ENCODE data around the gene PDGFC. TPM values are rescaled to one million over a fixed set of nuclear protein-coding genes. Genes with fewer than 3 reads are reported as not detected.

PDGFC gene
- polyA plus RNA-seq, 1 donor (not counting 4 experiments of a cell fraction or from before 2014, with no cell fraction given) = 29.7 TPM

DNA sequence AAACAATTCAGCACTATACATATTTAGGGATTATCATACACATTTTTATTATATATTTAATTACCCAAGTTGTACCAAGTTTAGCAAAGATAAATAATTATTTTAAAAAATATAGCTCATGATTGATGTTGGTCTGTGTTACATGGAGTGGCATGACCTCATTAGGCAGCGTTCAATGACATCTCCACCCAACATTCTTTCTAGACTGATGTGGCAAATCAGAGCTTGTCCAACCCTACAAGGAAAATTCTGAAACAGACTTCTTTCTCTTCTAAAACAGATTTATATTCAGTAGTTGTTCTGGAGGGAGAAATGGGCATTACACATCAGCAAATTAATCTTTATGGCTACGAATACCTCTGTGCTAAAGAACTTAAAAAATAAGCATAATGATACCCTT lies 189.7 kb downstream of the PDGFC start:
- Histone ChIP-seq H3K27me3 (ENCODE audit: control insufficient read depth, extremely low read depth, insufficient read depth, low read length) (no peaks in the 10 kb centered on the region), H3K27ac (ENCODE audit: control insufficient read depth, insufficient read depth, low read length) (peak overlapping the region; percentile 92), H3K9me3 (ENCODE audit: control insufficient read depth, low read depth, low read length) (no peaks in the 10 kb centered on the region), H4K20me1 (ENCODE audit: control insufficient read depth, extremely low read depth, insufficient read depth, low read length) (no peaks in the 10 kb centered on the region), H2AFZ (ENCODE audit: control insufficient read depth, low read length) (no peak overlapping the region), H3K4me1 (ENCODE audit: control insufficient read depth, extremely low read depth, insufficient read depth, low read length) (peaks cover 66% of the 10 kb centered on the region), H3K9ac (ENCODE audit: control insufficient read depth, extremely low read depth, insufficient read depth, low read length) (peak overlapping the region; percentile 68), H3K79me2 (ENCODE audit: control insufficient read depth, insufficient read depth, low read length) (peaks cover 21% of the 10 kb centered on the region), H3K36me3 (ENCODE audit: control insufficient read depth in 2 of 2, extremely low read depth in 1 of 2, insufficient read depth in 2 of 2, low read length in 2 of 2) (peaks cover 0 to 3% of the 10 kb centered on the region in 2 experiments), H3K4me2 (ENCODE audit: control insufficient read depth, extremely low read depth, insufficient read depth, low read depth, low read length) (peak overlapping the region; percentile 81), H3K4me3 (ENCODE audit: control insufficient read depth in 2 of 3, extremely low read depth in 1 of 3, insufficient read depth in 2 of 3, low read depth in 1 of 3, low read length in 3 of 3) (peak overlapping the region in 2 of 3 experiments; percentile 44 to 59), H3K9me1 (ENCODE audit: control insufficient read depth, extremely low read depth, insufficient read depth, low read length) (no peaks in the 10 kb centered on the region)
- dilution Hi-C loops (cut with MboI; ENCODE audit: extremely low pct_ligation_motif_present, low sequenced_read_pairs) = no loop called here
- no peak for TF ChIP-seq EZH2 (IDR thresholded peaks at IDR 0.05; ENCODE audit: low read length)
- TF ChIP-seq, protein P1, sequence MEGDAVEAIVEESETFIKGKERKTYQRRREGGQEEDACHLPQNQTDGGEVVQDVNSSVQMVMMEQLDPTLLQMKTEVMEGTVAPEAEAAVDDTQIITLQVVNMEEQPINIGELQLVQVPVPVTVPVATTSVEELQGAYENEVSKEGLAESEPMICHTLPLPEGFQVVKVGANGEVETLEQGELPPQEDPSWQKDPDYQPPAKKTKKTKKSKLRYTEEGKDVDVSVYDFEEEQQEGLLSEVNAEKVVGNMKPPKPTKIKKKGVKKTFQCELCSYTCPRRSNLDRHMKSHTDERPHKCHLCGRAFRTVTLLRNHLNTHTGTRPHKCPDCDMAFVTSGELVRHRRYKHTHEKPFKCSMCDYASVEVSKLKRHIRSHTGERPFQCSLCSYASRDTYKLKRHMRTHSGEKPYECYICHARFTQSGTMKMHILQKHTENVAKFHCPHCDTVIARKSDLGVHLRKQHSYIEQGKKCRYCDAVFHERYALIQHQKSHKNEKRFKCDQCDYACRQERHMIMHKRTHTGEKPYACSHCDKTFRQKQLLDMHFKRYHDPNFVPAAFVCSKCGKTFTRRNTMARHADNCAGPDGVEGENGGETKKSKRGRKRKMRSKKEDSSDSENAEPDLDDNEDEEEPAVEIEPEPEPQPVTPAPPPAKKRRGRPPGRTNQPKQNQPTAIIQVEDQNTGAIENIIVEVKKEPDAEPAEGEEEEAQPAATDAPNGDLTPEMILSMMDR (optimal IDR thresholded peaks at IDR 0.05 in 1 of 3, IDR thresholded peaks at IDR 0.05 in 1 of 3, conservative IDR thresholded peaks at IDR 0.05 in 1 of 3; ENCODE audit: extremely low read depth in 1 of 3, insufficient read depth in 2 of 3, low read length in 3 of 3) = no peak
- FAIRE-seq (peak; percentile 78), DNase-seq (ENCODE audit: low read depth, low spot score) (no peak)

DNA sequence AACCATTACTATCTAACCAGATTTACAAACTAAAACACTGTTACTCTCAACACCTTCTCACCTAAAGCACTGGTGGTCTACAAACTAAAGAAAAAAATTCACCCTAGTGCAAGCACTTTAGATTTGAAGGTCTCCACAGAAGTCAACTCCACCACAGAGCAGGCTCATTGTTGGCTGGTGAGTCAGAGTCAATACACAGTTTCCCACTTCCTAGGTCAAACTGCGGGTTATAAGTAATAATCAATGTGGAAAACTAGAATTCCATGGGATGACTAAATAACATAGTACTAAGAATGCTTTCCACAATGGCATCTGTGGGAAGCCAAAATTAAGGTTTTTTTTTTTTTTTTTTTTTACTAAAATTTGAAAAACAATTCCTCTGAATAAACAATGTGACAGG lies 191.8 kb downstream of the PDGFC start:
- Histone ChIP-seq H3K79me2 (ENCODE audit: control insufficient read depth, insufficient read depth, low read length) (peaks cover 33% of the 10 kb centered on the region), H4K20me1 (ENCODE audit: control insufficient read depth, extremely low read depth, insufficient read depth, low read length) (no peaks in the 10 kb centered on the region), H3K36me3 (ENCODE audit: control insufficient read depth in 2 of 2, extremely low read depth in 1 of 2, insufficient read depth in 2 of 2, low read length in 2 of 2) (peaks cover 0 to 3% of the 10 kb centered on the region in 2 experiments), H3K4me2 (ENCODE audit: control insufficient read depth, extremely low read depth, insufficient read depth, low read depth, low read length) (peak overlapping the region; percentile 54), H3K27me3 (ENCODE audit: control insufficient read depth, extremely low read depth, insufficient read depth, low read length) (no peaks in the 10 kb centered on the region), H3K9me1 (ENCODE audit: control insufficient read depth, extremely low read depth, insufficient read depth, low read length) (no peaks in the 10 kb centered on the region), H3K9ac (ENCODE audit: control insufficient read depth, extremely low read depth, insufficient read depth, low read length) (no peak overlapping the region), H3K4me1 (ENCODE audit: control insufficient read depth, extremely low read depth, insufficient read depth, low read length) (peaks cover 78% of the 10 kb centered on the region), H2AFZ (ENCODE audit: control insufficient read depth, low read length) (no peak overlapping the region), H3K27ac (ENCODE audit: control insufficient read depth, insufficient read depth, low read length) (peak overlapping the region; percentile 80), H3K4me3 (ENCODE audit: control insufficient read depth in 2 of 3, extremely low read depth in 1 of 3, insufficient read depth in 2 of 3, low read depth in 1 of 3, low read length in 3 of 3) (peak overlapping the region in 1 of 3 experiments; percentile 10), H3K9me3 (ENCODE audit: control insufficient read depth, low read depth, low read length) (no peaks in the 10 kb centered on the region)
- DNase-seq (ENCODE audit: low read depth, low spot score) = no peak
- dilution Hi-C loops (cut with MboI; ENCODE audit: extremely low pct_ligation_motif_present, low sequenced_read_pairs) = no loop called here
- TF ChIP-seq EZH2 (IDR thresholded peaks at IDR 0.05; ENCODE audit: low read length) = no peak
- TF ChIP-seq, protein P1 (optimal IDR thresholded peaks at IDR 0.05 in 1 of 3, IDR thresholded peaks at IDR 0.05 in 1 of 3, conservative IDR thresholded peaks at IDR 0.05 in 1 of 3; ENCODE audit: extremely low read depth in 1 of 3, insufficient read depth in 2 of 3, low read length in 3 of 3) = no peak
- peak; percentile 90 for FAIRE-seq

Measured in keratinocyte (primary cell).